Keratinocyte (primary cell): ENCODE results near the gene WDR33. TPM values are rescaled to one million over a fixed set of nuclear protein-coding genes. Genes with fewer than 3 reads are reported as not detected.

Experiments
- DNase-seq: peaks from one replicate; pipeline ENCODE4 v3.0.0-alpha.2; 2011; ENCODE audit warnings: low read depth, missing footprints, low spot score
- FAIRE-seq: peaks from 2 replicates; lab custom pipeline; 2011; peaks lifted over from hg19 to GRCh38; lab: Jason Lieb, UNC
- H2AFZ ChIP-seq: 2 replicates; pipeline ENCODE4 v1.6.0; 2012; ENCODE audit warnings: low read length, control low read depth, inconsistent platforms; ENCODE audit not compliant: control insufficient read depth
- H3K27ac ChIP-seq: 2 replicates; pipeline ENCODE4 v1.5.1; 2011; ENCODE audit warnings: low read length; ENCODE audit not compliant: control insufficient read depth, insufficient read depth
- H3K27me3 ChIP-seq: 3 replicates; pipeline ENCODE4 v1.6.0; 2011; ENCODE audit warnings: low read length; ENCODE audit not compliant: control insufficient read depth, insufficient read depth; ENCODE audit errors: extremely low read depth
- H3K36me3 ChIP-seq, 2 experiments: 2 replicates in 1 of 2; 3 replicates in 1 of 2; pipeline ENCODE4 v1.5.1; 2011; ENCODE audit warnings: low read length in 2 of 2, mild to moderate bottlenecking in 1 of 2; ENCODE audit not compliant: control insufficient read depth in 2 of 2, insufficient read depth in 2 of 2; ENCODE audit errors: extremely low read depth in 1 of 2
- H3K4me1 ChIP-seq: 3 replicates; pipeline ENCODE4 v1.5.1; 2011; ENCODE audit warnings: low read length; ENCODE audit not compliant: control insufficient read depth, insufficient read depth; ENCODE audit errors: extremely low read depth
- H3K4me2 ChIP-seq: 3 replicates; pipeline ENCODE4 v1.6.0; 2011; ENCODE audit warnings: low read depth, low read length; ENCODE audit not compliant: control insufficient read depth, insufficient read depth; ENCODE audit errors: extremely low read depth
- H3K4me3 ChIP-seq, 3 experiments: fragments of 200-600 bp in 1 of 3; sonication (generic) in 1 of 3; 2 replicates in 2 of 3; 3 replicates in 1 of 3; pipeline ENCODE4 v1.5.1; 2011 to 2016; ENCODE audit warnings: low read length in 3 of 3, mild to moderate bottlenecking in 3 of 3, control low read depth in 2 of 3, inconsistent platforms in 1 of 3, low read depth in 1 of 3, mixed read lengths in 1 of 3, mixed run types in 1 of 3, moderate library complexity in 1 of 3; ENCODE audit not compliant: control insufficient read depth in 2 of 3, insufficient read depth in 2 of 3; ENCODE audit errors: extremely low read depth in 1 of 3
- H3K79me2 ChIP-seq: 2 replicates; pipeline ENCODE4 v1.6.0; 2012; ENCODE audit warnings: low read length; ENCODE audit not compliant: control insufficient read depth, insufficient read depth
- H3K9ac ChIP-seq: 3 replicates; pipeline ENCODE4 v1.6.0; 2011; ENCODE audit warnings: low read length; ENCODE audit not compliant: control insufficient read depth, insufficient read depth; ENCODE audit errors: extremely low read depth
- H3K9me1 ChIP-seq: 3 replicates; pipeline ENCODE4 v1.6.0; 2011; ENCODE audit warnings: low read length; ENCODE audit not compliant: control insufficient read depth, insufficient read depth; ENCODE audit errors: extremely low read depth
- H3K9me3 ChIP-seq: 2 replicates; pipeline ENCODE4 v1.5.1; 2012; ENCODE audit warnings: low read depth, low read length; ENCODE audit not compliant: control insufficient read depth
- H4K20me1 ChIP-seq: 3 replicates; pipeline ENCODE4 v1.6.0; 2011; ENCODE audit warnings: low read length; ENCODE audit not compliant: control insufficient read depth, insufficient read depth; ENCODE audit errors: extremely low read depth
- CTCF ChIP-seq, 3 experiments: IDR thresholded peaks in 1 of 3; conservative IDR thresholded peaks in 1 of 3; optimal IDR thresholded peaks in 1 of 3; 2 replicates in 2 of 3; 3 replicates in 1 of 3; pipeline versions ENCODE3 to v1.5.1; 2011; ENCODE audit warnings: low read length in 3 of 3, mild to moderate bottlenecking in 3 of 3, moderate library complexity in 2 of 3, control low read depth in 1 of 3, inconsistent platforms in 1 of 3; ENCODE audit not compliant: insufficient read depth in 2 of 3; ENCODE audit errors: extremely low read depth in 1 of 3
- EZH2 ChIP-seq: IDR thresholded peaks from one replicate; pipeline ENCODE4 v1.6.1; 2012; ENCODE audit warnings: inconsistent platforms, mild to moderate bottlenecking, low read length, moderate library complexity
- dilution Hi-C: fragments of 300-500 bp; cut with MboI; formaldehyde crosslinking; loops from one replicate; pipeline ENCODE4 v1.7.0; 2020; ENCODE audit warnings: low sequenced_read_pairs; ENCODE audit not compliant: extremely low pct_ligation_motif_present
- polyA plus RNA-seq, 5 experiments: library from polyadenylated mRNA; depleted of rRNA in 3 of 5; stranded (reverse) in 3 of 5; stranded (forward) in 1 of 5; unstranded in 1 of 5; fragments of >200 nt; gene quantifications; 1 replicate in 1 of 5; 2 replicates in 3 of 5; 3 replicates in 1 of 5; pipeline versions ENCODE4 v1.2.1 to v1.2.3, GENCODE V29; 2011 to 2012; ENCODE audit warnings: missing spikeins in 2 of 5, low read depth in 1 of 5, low replicate concordance in 1 of 5

WDR33 gene
- polyA plus RNA-seq, 1 donor (not counting 4 experiments of a cell fraction or from before 2014, with no cell fraction given) = 44.5 TPM

DNA sequence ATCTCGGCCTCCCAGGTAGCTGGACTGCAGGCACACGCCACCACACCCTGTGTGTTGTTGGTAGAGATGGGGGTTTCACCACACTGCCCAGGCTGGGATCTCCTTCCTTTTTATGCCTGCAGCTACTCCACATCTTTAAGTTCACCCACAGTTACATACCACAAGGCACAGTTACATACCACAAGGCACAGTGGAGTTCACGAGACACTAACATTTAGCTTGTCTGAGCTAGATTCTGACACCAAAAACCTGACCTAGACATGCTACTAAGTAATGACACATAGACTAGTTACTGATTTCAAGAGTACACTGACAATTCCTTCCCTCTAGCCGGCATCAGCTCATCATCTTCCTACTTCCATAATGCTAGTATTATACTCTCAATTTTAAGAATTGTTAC, 42.7 kb upstream of the WDR33 start:
- no peak overlapping the region for H3K27ac ChIP-seq
- no peaks in the 10 kb centered on the region for H3K27me3 ChIP-seq
- no peaks in the 10 kb centered on the region for H3K9me3 ChIP-seq
- no peak for TF ChIP-seq CTCF (optimal IDR thresholded peaks at IDR 0.05 in 1 of 3, IDR thresholded peaks at IDR 0.05 in 1 of 3, conservative IDR thresholded peaks at IDR 0.05 in 1 of 3; ENCODE audit: extremely low read depth in 1 of 3, insufficient read depth in 2 of 3, low read length in 3 of 3)
- TF ChIP-seq EZH2 = no peak
- H2AFZ ChIP-seq = no peak overlapping the region
- H3K4me2 ChIP-seq = no peak overlapping the region
- H3K4me3 ChIP-seq = no peak overlapping the region
- DNase-seq (peak; percentile 35), FAIRE-seq (no peak)
- peaks cover 3% of the 10 kb centered on the region for H3K4me1 ChIP-seq
- peaks cover 8 to 9% of the 10 kb centered on the region in 2 experiments for H3K36me3 ChIP-seq
- H3K79me2 ChIP-seq = peaks cover 57% of the 10 kb centered on the region
- dilution Hi-C loops = no loop called here
- H3K9ac ChIP-seq = no peak overlapping the region
- H4K20me1 ChIP-seq = peaks cover 25% of the 10 kb centered on the region
- H3K9me1 ChIP-seq = peaks cover 3% of the 10 kb centered on the region

DNA sequence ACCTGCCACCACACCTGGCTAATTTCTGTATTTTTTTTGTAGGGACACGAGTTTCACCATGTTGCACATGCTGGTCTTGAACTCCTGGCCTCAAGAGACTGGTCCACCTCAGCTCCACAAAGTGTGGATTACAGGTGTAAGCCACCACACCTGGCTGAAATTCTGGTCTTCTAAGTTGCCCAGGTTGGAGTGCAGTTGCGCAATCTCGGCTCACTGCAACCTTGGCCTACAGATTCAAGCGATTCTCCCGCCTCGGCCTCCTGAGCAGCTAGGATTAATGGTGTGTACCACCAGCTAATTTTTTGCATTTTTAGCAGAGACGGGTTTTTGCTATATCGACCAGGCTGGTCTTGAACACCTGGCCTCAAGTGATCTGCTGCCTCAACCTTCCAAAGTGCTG, 41.4 kb upstream of the WDR33 start:
- dilution Hi-C loops = no loop called here
- Histone ChIP-seq H3K4me2 (no peak overlapping the region), H2AFZ (no peak overlapping the region), H3K9me3 (no peaks in the 10 kb centered on the region), H4K20me1 (peaks cover 25% of the 10 kb centered on the region), H3K4me1 (peaks cover 3% of the 10 kb centered on the region), H3K27me3 (no peaks in the 10 kb centered on the region), H3K4me3 (no peak overlapping the region), H3K9me1 (peaks cover 3% of the 10 kb centered on the region), H3K27ac (no peak overlapping the region), H3K9ac (no peak overlapping the region), H3K79me2 (peaks cover 52% of the 10 kb centered on the region), H3K36me3 (peaks cover 11 to 13% of the 10 kb centered on the region in 2 experiments)
- FAIRE-seq (no peak), DNase-seq (no peak)
- no peak for TF ChIP-seq EZH2
- TF ChIP-seq CTCF (optimal IDR thresholded peaks at IDR 0.05 in 1 of 3, IDR thresholded peaks at IDR 0.05 in 1 of 3, conservative IDR thresholded peaks at IDR 0.05 in 1 of 3; ENCODE audit: extremely low read depth in 1 of 3, insufficient read depth in 2 of 3, low read length in 3 of 3) = no peak
